ENCODE data around the gene PARVA. TPM values are rescaled to one million over a fixed set of nuclear protein-coding genes. Genes with fewer than 3 reads are reported as not detected.

PARVA gene
- total RNA-seq, 1 donor from 2014 or later: 144 TPM

GRCh38 chr11:12540075-12540680 is 162.8 kb downstream of the PARVA start:
- Mint-ChIP-seq H3K9me3 (ENCODE audit: unreplicated experiment) (no peaks in the 10 kb centered on the region), H3K27ac (ENCODE audit: unreplicated experiment) (peak overlapping the region; percentile 93), H3K4me3 (ENCODE audit: unreplicated experiment) (no peak overlapping the region), H3K27me3 (ENCODE audit: unreplicated experiment) (no peaks in the 10 kb centered on the region), H3K36me3 (ENCODE audit: unreplicated experiment) (no peaks in the 10 kb centered on the region), H3K4me1 (ENCODE audit: unreplicated experiment) (peaks cover 52% of the 10 kb centered on the region)
- TF ChIP-seq CTCF (IDR thresholded peaks at IDR 0.05): no peak
- DNase-seq (ENCODE audit: extremely low spot score, unreplicated experiment): peak; percentile 46

- no peaks in the 10 kb centered on the region for H3K36me3 Mint-ChIP-seq (ENCODE audit: unreplicated experiment)
- H3K9me3 Mint-ChIP-seq (ENCODE audit: unreplicated experiment): no peaks in the 10 kb centered on the region
- H3K4me1 Mint-ChIP-seq (ENCODE audit: unreplicated experiment): peaks cover 52% of the 10 kb centered on the region
- peak; percentile 80 for DNase-seq (ENCODE audit: extremely low spot score, unreplicated experiment)
- H3K27me3 Mint-ChIP-seq (ENCODE audit: unreplicated experiment): no peaks in the 10 kb centered on the region
- H3K27ac Mint-ChIP-seq (ENCODE audit: unreplicated experiment): peak overlapping the region; percentile 93
- TF ChIP-seq CTCF (IDR thresholded peaks at IDR 0.05): peak; percentile 45
- H3K4me3 Mint-ChIP-seq (ENCODE audit: unreplicated experiment): no peak overlapping the region
Observed at GRCh38 chr11:12540913-12541582, 163.7 kb downstream of the PARVA start.

- H3K27ac Mint-ChIP-seq (ENCODE audit: unreplicated experiment): peak overlapping the region; percentile 93
- no peak for TF ChIP-seq CTCF (IDR thresholded peaks at IDR 0.05)
- no peaks in the 10 kb centered on the region for H3K9me3 Mint-ChIP-seq (ENCODE audit: unreplicated experiment)
- H3K4me3 Mint-ChIP-seq (ENCODE audit: unreplicated experiment): no peak overlapping the region
- no peaks in the 10 kb centered on the region for H3K36me3 Mint-ChIP-seq (ENCODE audit: unreplicated experiment)
- peak; percentile 64 for DNase-seq (ENCODE audit: extremely low spot score, unreplicated experiment)
- H3K27me3 Mint-ChIP-seq (ENCODE audit: unreplicated experiment): no peaks in the 10 kb centered on the region
- peaks cover 52% of the 10 kb centered on the region for H3K4me1 Mint-ChIP-seq (ENCODE audit: unreplicated experiment)
Observed at GRCh38 chr11:12541583-12542151, 164.3 kb downstream of the PARVA start.

- Mint-ChIP-seq H3K4me3 (ENCODE audit: unreplicated experiment) (no peak overlapping the region), H3K36me3 (ENCODE audit: unreplicated experiment) (no peaks in the 10 kb centered on the region), H3K27ac (ENCODE audit: unreplicated experiment) (no peak overlapping the region), H3K27me3 (ENCODE audit: unreplicated experiment) (no peaks in the 10 kb centered on the region), H3K4me1 (ENCODE audit: unreplicated experiment) (peaks cover 48% of the 10 kb centered on the region), H3K9me3 (ENCODE audit: unreplicated experiment) (no peaks in the 10 kb centered on the region)
- DNase-seq (ENCODE audit: extremely low spot score, unreplicated experiment): peak; percentile 73
- no peak for TF ChIP-seq CTCF (IDR thresholded peaks at IDR 0.05)
Observed at GRCh38 chr11:12542186-12542935, 165.0 kb downstream of the PARVA start.

Data from osteocyte (in vitro differentiated cells).